ENCODE results near the gene KRR1.
"Not testable (repeated sequence)": the region's sequence is repeated elsewhere in the genome, so short reads cannot be mapped to it uniquely, and the experiment has no call there.

Gene KRR1

DNA sequence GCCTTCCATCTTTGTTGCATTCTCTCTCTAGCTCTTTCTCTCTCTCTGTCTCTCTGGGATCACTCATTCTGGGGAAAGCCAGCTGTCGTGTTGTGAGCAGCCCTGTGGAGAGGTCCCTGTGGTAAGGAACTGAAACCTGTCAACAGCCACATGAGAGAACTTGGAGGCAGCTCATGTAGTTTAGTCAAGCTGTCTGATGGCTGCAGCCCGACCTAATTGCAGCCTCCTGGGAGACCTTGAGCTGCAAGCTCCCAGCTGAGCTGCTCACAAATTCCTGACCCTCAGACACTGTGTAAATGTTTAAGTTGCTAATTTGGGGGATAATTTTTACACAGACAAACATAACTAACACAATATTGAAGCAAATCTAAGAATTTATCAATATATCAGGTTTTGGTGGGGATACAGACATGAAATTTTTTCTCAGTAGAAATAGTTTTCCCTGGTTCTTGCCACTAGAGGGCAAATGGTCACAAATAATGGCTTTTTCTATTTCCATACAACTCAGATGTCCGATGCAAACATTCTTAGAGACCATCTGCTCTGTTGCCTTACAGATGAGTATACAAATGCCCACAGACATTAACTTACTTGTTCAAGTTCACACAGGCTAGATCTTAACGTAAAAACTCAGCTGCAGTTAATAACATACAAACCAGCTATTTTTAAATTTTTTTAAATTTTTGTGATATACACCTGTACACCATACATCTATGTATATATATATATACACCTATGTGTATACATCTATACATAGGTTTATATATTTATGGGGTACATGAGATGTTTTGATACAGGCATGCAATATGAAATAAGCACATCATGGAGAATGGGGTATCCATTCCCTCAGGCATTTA is 15.5 kb upstream of the KRR1 start:
- no peak overlapping the region for H3K27ac ChIP-seq (ENCODE audit: extremely low read depth, low read depth, low read length)

DNA sequence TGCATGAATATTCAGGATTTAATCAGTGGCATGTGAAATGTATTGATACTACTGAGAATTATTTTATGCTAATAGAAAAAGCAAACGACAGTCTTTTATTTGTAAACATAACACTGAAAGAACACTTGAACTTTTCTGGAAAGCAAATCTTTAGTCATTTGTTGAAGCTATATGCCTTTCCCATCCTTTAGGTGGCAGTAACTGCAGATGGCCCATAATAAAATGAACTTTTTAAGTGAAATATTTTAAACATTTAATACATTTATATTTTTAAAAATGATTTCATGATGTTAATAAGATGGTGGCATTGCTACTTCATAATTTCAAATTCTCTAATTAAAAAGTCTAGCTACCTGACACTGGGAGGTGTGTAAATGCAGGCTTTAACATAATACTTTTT is 13.9 kb upstream of the KRR1 start:
- TF ChIP-seq YY2 (tag by site-specific recombination; IDR thresholded peaks at IDR 0.05) (no peak), REPIN1 (tag by site-specific recombination; IDR thresholded peaks at IDR 0.05; ENCODE audit: low read depth) (no peak), ZSCAN4 (tag by site-specific recombination; IDR thresholded peaks at IDR 0.05) (no peak), ZNF121 (tag by site-specific recombination; IDR thresholded peaks at IDR 0.05) (no peak), OVOL3 (tag by site-specific recombination; IDR thresholded peaks at IDR 0.05) (no peak), ZNF398 (tag by site-specific recombination; IDR thresholded peaks at IDR 0.05) (no peak), ZNF157 (tag by site-specific recombination; IDR thresholded peaks at IDR 0.05) (no peak), ZNF549 (tag by site-specific recombination; IDR thresholded peaks at IDR 0.05) (no peak), ZNF433 (tag by site-specific recombination; IDR thresholded peaks at IDR 0.05; ENCODE audit: low read depth) (no peak), ZNF132 (tag by site-specific recombination; IDR thresholded peaks at IDR 0.05; ENCODE audit: borderline replicate concordance) (no peak), ZNF146 (tag by site-specific recombination; IDR thresholded peaks at IDR 0.05) (no peak)
- Histone ChIP-seq H3K9me3 (ENCODE audit: control insufficient read depth, insufficient read depth, low read depth, low read length) (no peaks in the 10 kb centered on the region), H3K36me3 (ENCODE audit: control insufficient read depth in 2 of 2, insufficient read depth in 1 of 2, low read length in 2 of 2) (no peaks in the 10 kb centered on the region), H3K4me3 (ENCODE audit: low read depth, low read length) (no peak overlapping the region), H3K4me1 (ENCODE audit: control insufficient read depth, insufficient read depth, low read length) (no peaks in the 10 kb centered on the region), H3K27ac (ENCODE audit: extremely low read depth, low read depth, low read length) (no peak overlapping the region)
- POLR2A ChIA-PET = interaction anchor here (1.2 kb wide), 1 partner anchor 506 kb away, joined by 3 read pairs; the partner anchor contains the start of gene PHLDA1
- CTCF ChIA-PET = interaction anchor here (1.1 to 4.4 kb wide), 3 partner anchors 506 to 931 kb away, joined by 4 to 43 read pairs (median 6); partner anchors contain the start of gene PHLDA1

More for the DNA sequence above, 15.5 kb upstream of the KRR1 start:
- Histone ChIP-seq H3K4me3 (ENCODE audit: low read depth, low read length) (no peak overlapping the region), H3K36me3 (ENCODE audit: control insufficient read depth in 2 of 2, insufficient read depth in 1 of 2, low read length in 2 of 2) (no peaks in the 10 kb centered on the region), H3K4me1 (ENCODE audit: control insufficient read depth, insufficient read depth, low read length) (no peaks in the 10 kb centered on the region), H3K9me3 (ENCODE audit: control insufficient read depth, insufficient read depth, low read depth, low read length) (no peaks in the 10 kb centered on the region)
- ChIA-PET POLR2A (interaction anchor here (0.7 kb wide), 1 partner anchor 503 kb away, joined by 5 read pairs; no protein-coding TSS in a partner anchor), CTCF (interaction anchor here (0.6 to 4.4 kb wide), 42 partner anchors 8 to 1636 kb away, joined by 3 to 43 read pairs (median 3); partner anchors contain the start of genes KRR1 and PHLDA1)
- no peak for TF ChIP-seq ZNF16 (tag by site-specific recombination; IDR thresholded peaks at IDR 0.05; ENCODE audit: low read depth)
- TF ChIP-seq SP7 (tag by site-specific recombination; IDR thresholded peaks at IDR 0.05) = no peak
- TF ChIP-seq KLF16 (tag by site-specific recombination; IDR thresholded peaks at IDR 0.05) = no peak
- TF ChIP-seq ZNF654 (tag by site-specific recombination; IDR thresholded peaks at IDR 0.05; ENCODE audit: low read depth) = peak; percentile 73
- no peak for TF ChIP-seq ZNF768 (tag by site-specific recombination; IDR thresholded peaks at IDR 0.05)
- TF ChIP-seq KLF9 (tag by site-specific recombination; IDR thresholded peaks at IDR 0.05; ENCODE audit: low read depth) = no peak
- no peak for TF ChIP-seq BCL6B (tag by site-specific recombination; IDR thresholded peaks at IDR 0.05)
- TF ChIP-seq ZNF660 (tag by site-specific recombination; IDR thresholded peaks at IDR 0.05) = 0 out of 2 replicates have a peak, but pooled peaks have one; percentile 49
- TF ChIP-seq ZNF791 (tag by site-specific recombination; IDR thresholded peaks at IDR 0.05) = no peak
- TF ChIP-seq ZNF335 (tag by site-specific recombination; conservative IDR thresholded peaks at IDR 0.05) = 0 out of 2 replicates have a peak, but pooled peaks have one; percentile 12
- no peak for TF ChIP-seq YY2 (tag by site-specific recombination; IDR thresholded peaks at IDR 0.05)
- TF ChIP-seq ZBTB17 (tag by site-specific recombination; IDR thresholded peaks at IDR 0.05) = 0 out of 2 replicates have a peak, but pooled peaks have one; percentile 28
- no peak for TF ChIP-seq ZNF174 (tag by site-specific recombination; IDR thresholded peaks at IDR 0.05)

- POLR2A ChIA-PET = not testable (repeated sequence)
These were observed 10.7 kb upstream of the KRR1 start for GRCh38 chr12:75522124-75522523.

More at GRCh38 chr12:75522124-75522523, 10.7 kb upstream of the KRR1 start:
- H3K36me3 ChIP-seq (ENCODE audit: control insufficient read depth in 2 of 2, insufficient read depth in 1 of 2, low read length in 2 of 2); H3K4me3 ChIP-seq (ENCODE audit: low read depth, low read length); CTCF ChIA-PET; H3K27ac ChIP-seq (ENCODE audit: extremely low read depth, low read depth, low read length); H3K4me1 ChIP-seq (ENCODE audit: control insufficient read depth, insufficient read depth, low read length); H3K9me3 ChIP-seq (ENCODE audit: control insufficient read depth, insufficient read depth, low read depth, low read length): not testable (repeated sequence)
